HL-60/S4 treated with phorbol 12-myristate 13-acetate at 8.2 ng/mL for 4 days and 3 days (cell line): Measurements from ENCODE around the gene PLEKHG5.
"Not testable (repeated sequence)": the region's sequence is repeated elsewhere in the genome, so short reads cannot be mapped to it uniquely, and the experiment has no call there.

ENCODE experiments used
- in situ Hi-C: fragments of 300-500 bp; cut with MboI; formaldehyde crosslinking; loops from 2 replicates; pipeline ENCODE4 v1.15.0; 2022; ENCODE audit warnings: low sequenced_read_pairs

Gene PLEKHG5

DNA sequence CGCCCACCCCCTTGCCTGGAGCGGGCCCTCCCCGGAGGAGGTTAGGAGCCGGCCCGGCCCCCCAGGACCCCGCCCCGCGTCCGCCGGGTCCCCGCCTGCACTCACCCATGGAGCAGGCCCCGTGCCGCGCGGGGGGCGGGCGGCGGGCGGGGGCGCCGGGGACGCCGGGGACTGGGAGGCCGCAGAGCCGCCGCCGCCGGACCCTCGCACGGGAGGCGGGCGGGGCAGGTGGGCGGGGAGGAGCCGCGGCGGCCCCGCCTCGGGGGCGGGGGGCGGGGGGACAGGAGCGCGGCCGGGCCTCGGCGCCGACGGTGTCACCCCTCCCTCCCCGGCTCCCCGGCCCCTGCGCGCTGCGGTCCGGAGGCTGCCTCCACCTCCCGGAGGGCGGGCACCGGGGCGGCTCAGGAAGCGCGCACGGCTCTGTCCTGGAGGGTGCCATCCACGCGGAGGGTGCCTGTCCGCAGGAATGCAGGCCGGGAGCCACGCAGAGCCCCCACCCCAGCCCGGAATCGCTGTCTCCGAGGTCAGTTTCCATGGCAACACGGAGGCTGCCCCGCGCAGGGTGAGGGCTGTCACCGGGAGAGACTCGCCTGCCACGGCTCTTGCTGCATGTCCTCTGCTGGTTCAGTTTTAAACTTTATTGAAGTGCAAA, 5.9 kb upstream of the PLEKHG5 start:
- in situ Hi-C loops, result no loop called here

DNA sequence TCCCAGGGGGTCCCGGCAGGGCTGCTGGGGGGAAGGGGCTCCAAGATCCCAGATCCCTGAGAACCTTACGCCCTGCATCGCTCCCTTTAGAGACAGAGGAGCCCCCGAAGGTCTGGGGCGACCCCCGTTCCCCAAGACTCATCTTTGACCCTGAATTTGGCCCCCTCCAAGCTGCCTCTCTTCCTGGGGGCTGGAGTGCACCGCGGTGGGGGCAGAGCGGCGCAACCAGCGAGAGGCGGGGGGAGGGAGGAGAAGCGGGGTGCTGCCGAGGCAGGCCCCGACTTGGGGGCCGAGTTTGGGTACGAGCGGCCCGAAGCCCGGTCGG, 5.4 kb upstream of the PLEKHG5 start:
- in situ Hi-C loops, result no loop called here

DNA sequence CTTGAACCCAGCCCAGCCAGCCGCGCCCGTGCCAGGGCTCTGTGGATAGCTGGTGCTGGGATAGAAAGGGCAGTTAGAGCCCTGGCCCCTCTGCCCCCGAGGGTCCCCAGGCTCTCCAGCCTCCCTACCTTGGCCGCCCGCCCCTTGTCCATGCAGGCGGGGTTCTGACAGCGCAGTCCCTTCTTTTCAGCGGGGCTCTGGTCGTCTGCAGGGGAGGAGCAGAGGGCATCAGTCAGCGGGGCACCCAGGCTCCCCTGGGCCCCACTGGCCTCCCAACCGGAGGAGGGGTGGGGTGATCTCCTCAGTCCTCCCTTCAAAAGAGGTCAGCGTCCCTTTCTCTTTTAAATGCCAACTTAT, 4.9 kb upstream of the PLEKHG5 start:
- in situ Hi-C loops, result no loop called here

DNA sequence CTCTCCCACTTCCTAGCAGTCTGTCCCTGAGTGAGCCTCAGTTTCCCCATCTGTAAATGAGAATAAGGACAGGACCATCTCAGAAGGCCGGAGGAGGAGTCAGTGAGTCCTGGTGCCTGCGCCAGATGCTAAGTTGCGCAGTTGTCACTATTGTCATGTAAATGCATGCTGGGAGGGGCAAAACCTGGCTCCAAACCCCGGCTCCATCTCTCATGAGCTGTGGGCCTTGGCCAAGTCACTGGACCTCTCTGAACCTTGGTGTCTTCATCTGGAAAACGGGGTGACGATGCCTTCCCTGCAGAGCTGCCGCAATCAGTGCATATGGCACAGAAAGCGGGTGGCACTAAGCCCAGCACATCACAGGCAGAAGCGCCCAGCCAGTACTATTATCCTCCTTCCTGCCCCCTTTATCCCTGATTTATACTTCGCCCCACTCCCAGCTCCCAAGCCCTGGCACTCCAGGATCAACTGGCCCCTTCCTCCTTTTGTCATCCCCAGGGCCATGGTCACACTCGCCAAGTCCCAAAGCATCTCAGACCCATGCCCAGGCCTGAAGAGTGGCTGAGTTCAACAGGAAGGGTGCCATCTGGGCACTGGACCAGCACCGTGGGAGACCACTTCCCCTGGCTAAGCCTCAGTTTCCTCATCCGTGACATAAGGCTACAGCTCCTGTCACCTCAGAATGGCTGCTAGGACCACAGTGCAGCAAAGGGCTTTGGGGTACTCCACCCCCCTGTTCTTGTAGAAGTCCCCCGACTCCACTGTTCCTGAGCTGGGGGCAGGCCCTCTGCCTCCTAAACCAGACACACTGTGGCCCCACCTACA, 4.3 kb upstream of the PLEKHG5 start:
- in situ Hi-C loops, result no loop called here

DNA sequence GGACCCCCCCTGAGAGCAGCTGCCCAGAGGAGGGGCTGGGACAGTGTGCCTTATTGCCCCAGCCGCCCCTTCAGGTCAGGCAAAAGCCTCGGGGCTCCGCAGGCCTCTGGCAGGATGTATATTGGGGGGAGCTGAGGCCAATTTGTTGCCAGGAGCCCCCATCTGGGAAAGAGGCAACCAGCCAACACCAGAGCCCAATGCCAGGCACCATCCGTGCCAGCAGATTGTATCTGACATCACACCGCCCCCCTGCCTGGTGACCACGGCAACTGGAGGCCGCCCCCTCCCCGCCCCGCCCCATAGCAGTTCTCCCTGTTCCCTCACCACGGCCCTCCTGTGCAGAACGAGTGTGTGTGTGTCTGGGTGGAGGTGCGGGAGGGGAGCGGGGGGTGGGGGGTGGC, 3.6 kb upstream of the PLEKHG5 start:
- in situ Hi-C loops, result no loop called here

DNA sequence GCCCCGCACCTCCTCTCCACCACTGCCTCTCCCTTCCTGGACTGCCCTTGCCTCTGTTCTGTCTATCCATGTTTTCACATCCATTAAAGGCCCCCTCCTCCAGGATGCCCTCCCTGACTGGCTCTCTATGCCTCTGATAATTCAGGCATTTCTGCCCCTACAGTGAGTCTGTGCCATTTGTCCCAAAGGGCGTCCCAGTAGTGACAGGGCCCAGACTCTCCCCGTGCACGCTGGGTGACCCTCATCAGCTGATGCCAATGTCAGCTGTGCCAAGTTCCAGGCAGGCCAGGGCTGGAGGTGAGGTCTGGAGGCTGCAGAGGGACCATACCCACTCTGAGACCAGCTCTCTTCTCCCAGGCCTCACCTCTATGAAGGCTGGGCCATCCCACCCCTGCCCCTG, 3.2 kb upstream of the PLEKHG5 start:
- in situ Hi-C loops, result no loop called here

DNA sequence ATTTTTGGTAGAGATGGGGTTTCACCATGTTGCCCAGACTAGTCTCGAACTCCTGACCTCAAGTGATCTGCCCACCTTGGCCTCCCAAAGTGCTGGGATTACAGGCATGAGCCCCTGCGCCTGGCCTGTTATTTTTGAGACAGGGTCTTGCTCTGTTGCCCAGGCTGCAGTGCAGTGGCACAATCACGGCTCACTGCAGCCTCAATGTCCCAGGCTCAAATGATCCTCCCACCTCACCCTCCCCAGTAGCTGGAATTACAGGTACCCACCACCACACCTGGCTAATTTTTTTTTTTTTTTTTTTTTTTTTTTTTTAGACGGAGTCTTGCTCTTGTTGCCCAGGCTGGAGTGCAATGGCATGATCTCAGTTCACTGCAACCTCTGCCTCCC, 2.4 kb upstream of the PLEKHG5 start:
- in situ Hi-C loops, result not testable (repeated sequence)

DNA sequence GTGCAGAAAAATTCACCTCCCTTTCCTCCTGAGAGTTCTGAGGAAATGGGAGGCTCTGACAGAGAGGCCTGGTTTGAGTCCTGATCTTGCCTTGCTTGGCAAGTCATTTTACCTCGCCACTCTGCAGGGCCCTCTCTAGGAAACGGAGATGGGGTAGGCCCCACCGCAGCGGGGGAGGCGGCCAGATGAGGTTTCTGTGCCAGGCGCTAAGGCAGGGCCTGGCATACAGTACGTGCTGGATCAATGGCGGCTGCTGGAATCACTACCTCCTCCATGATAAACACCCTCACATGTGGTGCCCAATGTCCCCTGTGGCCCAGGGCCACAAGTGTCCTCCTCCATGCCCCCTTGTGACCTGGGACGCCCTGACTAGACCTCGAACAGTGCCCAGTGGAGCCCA, 499 bp upstream of the PLEKHG5 start:
- in situ Hi-C loops, result no loop called here

DNA sequence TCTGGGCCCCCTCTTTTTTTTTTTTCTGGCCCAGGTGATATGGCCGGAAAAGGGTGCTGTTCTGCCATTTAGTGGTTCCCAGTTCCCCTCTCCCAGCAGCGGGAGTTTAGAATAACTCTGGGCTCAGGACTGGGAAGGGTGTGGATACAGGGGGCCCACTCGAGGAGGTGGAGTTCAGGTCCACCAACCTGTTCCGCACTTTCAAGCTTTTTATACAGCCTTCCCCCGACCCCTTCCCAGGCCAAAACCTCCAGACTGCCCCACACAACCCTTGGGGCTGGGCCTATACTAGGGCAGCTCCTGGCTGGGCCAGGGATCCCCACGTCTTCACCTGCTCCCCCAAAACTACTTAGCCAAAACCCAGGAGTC, 402 bp downstream of the PLEKHG5 start:
- in situ Hi-C loops, result no loop called here

DNA sequence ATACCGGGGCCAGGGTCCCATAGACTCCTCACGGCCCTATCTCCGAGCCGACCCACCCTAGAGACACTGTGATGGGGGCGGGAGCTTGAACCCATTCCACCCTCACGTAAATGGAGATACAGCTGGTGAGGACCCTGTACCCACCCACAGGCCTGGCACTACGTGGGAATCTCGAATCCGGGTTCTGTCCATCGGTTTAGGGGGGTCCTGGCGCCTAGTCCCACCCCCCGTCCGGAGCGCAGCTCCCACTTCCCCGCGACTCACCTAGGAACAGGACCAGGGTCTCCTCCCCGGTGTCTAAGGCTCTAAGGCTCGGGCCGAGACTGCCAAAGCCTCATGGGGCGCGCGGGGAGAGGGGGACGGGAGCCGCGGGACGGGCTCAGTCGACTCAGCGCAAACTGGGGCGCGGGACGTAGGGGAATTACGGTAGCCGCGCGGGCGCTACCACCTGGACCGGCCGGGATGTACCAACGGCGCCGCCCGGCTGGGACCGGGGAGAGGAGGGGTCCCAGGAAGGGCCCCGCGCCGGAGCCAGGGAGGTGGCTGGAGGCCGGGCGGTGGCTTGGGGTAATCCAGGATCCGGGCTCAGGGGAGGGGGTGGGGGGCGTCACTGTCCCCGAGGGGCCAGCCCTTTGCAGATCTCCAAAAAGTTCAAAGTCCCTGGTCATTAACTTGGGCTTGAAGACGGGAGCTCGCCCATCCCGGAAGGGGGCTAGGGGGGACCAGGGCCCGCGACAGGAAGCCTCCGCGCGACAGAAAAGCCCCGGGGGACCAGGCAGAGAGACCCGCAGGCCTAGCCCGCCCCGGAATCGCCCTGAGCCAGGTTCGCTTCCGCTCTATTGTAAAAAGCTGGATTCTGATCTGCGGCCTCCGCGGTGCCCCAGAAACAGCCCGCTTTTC, 1.0 kb downstream of the PLEKHG5 start:
- in situ Hi-C loops, result no loop called here

DNA sequence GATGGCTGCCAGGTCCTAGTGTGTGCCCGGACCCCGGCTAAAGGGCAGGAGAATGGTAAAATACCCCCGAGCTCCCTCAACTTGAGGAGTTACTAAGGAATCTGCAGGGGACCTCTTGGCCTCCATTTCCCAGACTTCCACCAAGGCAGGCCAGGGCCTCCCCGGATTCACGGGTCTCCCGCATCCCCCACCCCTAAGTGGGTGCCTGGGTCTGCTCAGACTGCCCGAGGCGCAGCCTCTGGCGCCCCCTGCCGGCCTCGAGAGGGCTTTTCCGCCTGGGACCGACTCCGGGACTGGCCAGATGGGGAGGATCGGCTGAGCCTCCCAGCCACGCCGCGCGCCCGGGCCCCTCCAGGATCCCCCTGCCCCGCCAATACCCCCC, 1.7 kb downstream of the PLEKHG5 start:
- in situ Hi-C loops, result no loop called here

DNA sequence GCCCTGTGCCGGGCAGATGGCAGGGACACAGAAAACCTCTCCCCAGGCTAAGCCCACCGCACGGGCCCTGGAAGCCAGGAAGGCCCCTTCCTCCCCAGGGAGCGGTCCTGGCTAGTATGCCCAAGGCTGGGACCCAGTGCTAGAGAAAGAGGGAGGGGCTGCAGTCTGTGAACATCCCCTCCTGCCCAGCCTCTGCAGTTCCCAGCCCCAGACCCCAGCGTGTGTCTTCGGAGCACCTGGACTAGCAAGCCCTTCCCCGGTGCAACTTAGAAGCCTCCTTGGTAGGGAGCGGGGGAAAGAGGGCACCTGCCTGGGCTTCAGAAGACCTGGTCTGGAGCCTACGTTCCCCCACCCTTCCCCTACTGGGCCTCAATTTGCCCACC, 2.1 kb downstream of the PLEKHG5 start:
- in situ Hi-C loops, result no loop called here

DNA sequence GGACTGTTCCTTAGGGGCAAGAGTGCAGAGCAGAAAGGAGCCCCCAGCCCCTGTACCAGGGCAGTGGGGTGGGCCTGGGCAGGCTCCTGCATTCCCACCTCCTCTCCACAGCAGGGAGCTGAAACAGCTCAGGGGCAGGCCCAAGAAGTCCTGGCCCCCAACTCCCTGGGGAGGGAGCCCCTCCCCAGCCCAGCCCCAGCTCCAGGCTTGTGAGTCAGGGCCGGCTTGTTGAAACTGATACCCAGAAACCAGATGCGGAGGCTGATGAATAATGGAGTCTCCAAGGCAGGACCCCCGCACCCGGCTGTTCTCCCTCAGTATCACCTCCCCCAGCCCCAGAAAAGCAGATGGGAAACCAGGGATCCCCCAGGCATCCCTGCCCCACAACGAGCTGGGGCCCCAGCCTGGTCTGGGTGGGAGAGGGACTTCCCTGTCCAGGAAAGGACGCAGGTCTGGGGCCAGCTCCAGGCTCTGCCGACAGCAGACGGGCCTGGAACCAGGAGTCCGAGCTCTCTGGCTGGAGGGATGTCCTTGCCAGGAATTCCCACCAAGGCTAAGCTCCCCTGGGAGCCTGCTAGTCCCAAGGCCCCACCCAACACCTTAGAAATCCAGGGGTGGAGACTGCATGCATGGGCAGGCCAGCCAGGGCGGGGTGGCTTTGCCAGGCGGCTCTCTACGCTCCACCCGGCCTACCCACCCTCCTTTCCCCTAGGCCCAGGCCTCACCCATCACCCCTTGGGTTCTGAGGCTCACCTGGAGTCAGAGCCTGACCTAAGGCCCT, 2.7 kb downstream of the PLEKHG5 start:
- in situ Hi-C loops, result no loop called here

DNA sequence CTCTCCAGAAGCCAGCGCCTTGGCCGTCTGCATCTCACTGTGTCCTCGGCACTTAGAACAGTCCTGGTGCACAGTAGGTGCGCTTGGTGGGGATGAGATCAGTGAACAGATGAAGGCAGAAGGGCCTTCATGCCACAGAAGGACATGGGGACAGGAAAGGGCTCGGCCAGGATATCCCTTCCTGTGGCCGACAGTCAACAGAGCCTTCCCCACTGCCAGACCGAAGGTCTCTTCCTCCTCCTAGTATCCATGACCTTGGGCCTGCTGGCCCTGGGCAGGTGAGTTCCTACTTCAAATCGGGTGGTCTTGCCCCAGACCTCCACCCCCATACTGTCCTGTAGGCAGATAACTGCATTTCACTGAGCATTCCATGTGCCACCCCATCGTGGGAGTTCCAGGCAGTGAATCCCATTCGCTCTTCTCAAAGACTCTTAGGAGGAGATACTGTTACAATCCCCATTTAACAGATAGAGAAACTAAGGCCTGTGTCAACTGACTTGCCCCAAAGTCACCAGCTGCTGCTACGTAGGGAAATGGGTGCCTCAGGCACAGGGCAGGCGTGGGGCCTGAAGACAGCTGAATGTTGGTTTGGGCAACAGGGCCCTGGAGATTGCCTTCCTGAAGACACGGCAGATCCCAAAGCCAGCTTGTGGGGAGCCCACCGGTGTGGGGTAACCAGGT, 3.5 kb downstream of the PLEKHG5 start:
- in situ Hi-C loops, result no loop called here

DNA sequence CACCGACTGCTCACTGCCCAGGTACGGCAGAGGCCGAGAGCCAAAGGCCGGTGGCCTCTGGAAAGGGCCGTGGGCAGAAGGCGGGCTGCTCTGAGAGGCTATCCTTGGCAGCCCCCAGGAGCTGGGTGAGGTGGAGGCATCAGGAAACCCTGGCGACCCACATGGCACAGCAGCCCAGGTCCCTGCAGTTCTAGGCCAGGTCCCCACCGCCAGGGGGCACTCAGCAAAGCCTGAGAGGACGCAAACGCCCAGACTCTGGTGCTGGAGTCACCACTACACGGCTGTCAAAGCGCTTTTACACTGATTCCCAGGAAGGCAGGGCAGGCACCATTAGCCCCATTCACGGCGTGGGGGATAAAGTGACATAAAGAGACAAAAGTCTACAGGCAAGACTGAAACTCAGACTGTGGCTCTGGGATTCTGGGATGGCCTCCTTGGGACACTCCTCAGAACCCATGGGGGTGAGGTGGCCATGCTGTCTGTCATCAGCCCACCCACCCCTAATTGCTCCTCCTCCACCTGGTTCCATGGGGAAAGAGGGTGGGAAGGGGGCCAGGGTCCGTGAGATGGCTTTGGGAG, 4.9 kb downstream of the PLEKHG5 start:
- in situ Hi-C loops, result no loop called here

DNA sequence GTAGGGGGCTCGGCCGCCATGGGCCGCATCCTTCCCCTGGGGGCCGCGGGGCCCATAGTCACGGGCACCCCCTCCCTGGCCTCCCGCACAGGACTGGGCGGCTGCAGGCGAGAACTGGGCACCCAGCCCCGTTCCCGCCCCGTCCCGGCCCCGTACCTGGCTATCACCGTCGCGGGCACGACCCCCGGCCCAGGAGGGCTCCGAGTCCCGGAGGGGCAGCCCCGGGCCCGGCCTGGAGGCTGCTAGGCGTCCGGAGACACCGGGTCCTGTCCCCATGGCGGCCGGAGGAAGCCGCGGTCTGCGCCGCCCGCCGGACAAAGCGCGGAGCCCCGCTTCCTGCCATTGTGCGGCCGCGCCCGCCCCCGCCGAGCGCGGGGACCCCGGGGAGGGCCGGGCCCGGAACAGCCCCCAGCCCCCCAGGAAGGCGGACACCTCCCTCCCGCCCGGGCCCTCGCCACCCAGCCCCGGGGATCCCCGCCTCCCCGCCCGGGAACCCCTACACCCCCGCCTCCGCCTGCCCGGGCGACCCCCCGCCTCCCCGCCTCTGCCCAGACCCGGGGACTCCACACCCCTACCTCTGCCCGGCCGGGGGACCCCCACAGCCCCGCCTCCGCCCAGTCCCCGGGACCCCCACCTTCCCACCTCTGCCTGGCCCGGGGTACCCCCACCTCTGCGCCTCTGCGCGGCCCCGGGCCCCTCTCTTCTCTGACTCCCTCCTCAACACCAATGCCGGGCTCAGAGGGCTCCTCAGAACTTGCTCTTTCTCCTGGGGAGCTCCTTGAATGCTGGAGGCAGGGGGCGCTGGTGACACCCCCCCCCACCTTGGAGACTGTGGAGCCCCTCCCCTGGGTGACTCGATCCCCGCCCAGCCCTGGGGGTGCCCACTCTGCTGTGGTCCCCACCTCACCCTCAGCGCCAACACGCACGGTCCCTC, 6.0 kb downstream of the PLEKHG5 start:
- in situ Hi-C loops, result no loop called here

DNA sequence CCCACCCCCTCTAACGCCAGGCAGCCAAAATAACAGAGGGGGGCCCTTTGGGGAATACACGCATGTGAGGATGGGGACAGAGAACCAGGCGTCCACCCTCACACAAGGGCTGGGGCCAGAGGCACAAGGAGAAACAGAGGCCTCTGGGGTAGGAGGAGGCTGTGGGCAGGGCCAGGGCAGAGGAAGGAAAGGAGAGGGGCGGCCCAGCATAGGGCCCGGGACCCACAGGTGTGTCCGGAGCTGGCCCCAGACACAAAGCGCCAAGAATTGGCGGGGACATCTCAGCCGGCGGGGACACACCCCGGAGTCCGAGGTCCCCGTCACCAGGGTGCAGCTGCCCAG, 6.7 kb downstream of the PLEKHG5 start:
- in situ Hi-C loops, result no loop called here

DNA sequence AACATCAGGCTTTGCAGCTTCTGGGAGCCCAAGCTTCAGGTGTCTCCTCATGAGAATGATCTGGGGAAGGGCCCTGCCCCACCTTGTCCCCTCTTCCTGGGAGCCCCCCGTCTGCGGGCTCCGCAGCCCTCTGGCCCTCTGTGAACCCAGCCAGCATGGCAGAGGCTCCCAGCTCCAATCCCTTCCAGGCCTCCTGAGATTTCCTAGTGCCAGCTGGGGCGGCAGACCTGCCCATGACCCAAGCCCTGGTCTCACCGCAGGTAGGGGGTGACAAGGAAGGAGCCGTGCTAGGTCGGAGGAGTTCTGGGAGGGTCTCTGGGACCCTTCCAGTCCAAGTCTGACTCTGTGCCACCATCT, 7.7 kb downstream of the PLEKHG5 start:
- in situ Hi-C loops, result no loop called here

DNA sequence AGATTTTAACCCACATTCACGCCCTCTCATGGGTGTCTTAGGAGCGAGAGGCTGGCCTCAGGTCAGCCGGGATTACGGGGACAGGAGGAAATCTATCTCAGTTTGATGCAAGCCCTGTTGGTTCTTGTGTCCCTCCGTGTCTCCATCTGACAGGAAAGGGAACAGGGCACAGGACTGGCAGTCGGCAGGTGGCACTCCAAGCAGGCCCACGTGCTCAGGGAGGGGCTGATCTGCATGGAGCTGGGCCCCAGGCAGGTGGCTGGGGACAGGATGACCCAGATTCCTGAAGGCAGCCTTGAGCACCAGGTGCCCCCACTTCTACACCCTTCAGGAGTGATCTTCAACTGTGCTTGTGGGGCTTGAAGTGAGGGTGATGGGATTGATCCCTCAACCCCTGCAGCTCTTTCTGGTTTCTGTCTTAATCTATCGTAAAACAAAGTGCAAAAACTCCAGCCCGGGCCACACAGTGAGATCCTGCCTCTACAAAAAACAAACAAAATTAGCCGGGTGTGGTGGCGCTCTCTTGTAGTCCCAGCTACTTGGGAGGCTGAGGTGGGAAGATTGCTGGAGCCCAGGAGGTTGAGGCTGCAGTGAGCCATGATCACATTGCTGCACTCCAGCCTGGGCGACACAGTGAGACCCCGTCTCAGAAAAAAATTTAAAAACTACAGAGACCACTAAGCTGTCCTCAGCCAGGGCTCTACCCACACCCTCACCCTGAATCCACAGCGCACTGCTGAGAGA, 8.3 kb downstream of the PLEKHG5 start:
- in situ Hi-C loops, result no loop called here
